ENCODE results near the gene EXOSC1.
"Not testable (repeated sequence)": the region's sequence is repeated elsewhere in the genome, so short reads cannot be mapped to it uniquely, and the experiment has no call there.

The EXOSC1 gene

DNA sequence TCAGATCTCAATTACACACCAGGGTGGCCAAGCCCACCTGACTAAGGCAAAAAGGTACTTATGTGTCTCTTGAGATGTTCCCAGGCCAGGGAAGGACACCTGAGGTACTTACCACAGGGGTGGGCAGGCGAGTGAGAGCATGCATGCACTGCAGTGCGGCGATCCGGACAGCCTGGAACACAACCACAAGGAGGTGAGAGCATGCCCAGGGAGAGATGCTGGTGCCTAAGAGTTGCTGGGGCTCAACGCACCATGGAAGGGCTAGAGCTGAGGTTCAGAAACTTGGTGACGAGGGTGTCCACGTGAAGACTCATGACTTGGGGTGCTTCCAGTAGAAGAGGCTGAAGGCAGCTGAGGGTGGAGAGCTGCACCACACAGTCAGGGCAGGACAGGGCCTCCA lies 13.3 kb upstream of the EXOSC1 start:
- no peak for DNase-seq (ENCODE audit: low read depth)

- DNase-seq (ENCODE audit: low read depth) = no peak
Measured at GRCh38 chr10:97456686-97457065, 10.9 kb upstream of the EXOSC1 start.

DNA sequence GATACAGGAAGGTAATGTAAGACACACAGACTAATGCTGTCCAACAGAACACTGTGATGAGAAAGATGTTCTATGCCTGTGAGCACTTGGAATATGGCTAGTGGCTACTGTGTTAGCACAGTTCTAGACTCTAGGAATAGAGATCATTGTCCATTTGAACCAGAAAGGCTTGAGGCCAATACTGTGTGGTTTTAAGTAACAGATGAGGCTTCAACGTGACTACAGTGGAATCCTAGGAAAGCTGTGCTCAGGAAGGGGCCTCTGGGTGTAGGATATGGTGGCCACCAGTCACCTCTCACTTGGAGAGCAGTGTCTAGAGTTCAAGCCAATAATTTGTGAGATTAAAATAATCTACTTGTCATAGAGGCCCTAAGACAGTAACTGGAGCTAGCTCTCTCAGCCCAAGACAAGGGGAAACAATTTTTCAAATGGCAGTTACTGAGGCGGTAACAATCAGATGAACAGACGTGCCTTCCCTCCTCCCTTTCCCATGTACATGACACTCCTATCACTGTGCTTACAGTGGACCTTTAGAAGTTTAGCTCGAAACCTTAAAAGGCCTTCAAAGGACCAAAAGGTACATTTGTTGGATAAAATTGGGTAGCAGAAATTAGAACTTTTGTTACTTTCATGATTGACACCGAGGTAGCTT lies 10.4 kb upstream of the EXOSC1 start:
- no peak for DNase-seq (ENCODE audit: low read depth)

DNA sequence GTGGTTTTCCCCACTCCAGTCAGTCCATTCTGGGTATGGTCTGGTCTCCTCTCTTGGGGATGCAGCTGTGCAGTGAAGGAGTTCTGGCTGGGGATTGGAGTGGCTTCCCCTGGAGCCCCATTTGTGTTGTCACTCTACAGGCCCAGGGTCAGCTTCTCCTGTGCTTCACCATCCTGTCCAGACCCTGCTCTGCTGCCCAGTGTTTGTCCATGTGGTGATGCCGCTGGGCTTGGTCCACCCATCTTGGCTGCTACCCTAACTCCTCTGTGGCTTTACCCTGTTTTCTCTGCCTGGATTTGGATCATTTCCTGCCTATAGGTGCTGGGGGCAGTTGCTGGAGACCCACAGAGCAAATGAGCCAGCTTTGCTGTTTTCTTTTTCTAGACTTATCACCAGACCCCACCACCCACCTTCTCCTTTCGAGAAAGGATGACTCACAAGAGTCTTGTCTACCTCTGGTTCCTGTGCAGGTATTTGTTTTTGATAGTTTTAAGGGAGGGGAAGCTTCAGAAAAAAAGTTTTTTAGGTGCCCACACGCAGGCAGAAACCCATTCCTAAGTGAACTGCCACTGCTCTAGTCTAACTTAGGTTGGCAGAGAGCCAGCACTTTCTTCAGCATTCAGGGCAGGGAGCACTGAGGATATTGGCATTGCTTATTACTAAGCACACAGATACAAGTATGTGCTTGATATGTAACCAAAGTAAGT lies 8.7 kb upstream of the EXOSC1 start:
- no peak for DNase-seq (ENCODE audit: low read depth)

DNA sequence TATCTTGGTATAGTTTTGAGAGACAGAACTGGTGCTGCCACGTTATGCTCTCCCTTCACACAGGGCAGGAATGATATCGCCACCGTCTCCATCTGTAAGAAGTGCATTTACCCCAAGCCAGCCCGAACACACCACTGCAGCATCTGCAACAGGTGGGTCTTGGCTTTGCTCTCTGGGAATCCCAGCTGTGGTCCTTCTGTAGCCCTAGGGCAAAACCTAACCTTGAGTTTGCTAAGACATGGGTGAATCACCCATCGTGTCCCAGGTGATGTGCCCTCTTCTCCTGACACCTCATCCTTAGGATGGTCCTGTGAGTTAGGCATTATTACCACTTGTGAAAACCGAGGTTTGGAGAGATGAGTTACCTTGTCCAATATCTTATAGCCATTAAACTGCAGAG lies 6.5 kb upstream of the EXOSC1 start:
- no peak for DNase-seq (ENCODE audit: low read depth)

DNA sequence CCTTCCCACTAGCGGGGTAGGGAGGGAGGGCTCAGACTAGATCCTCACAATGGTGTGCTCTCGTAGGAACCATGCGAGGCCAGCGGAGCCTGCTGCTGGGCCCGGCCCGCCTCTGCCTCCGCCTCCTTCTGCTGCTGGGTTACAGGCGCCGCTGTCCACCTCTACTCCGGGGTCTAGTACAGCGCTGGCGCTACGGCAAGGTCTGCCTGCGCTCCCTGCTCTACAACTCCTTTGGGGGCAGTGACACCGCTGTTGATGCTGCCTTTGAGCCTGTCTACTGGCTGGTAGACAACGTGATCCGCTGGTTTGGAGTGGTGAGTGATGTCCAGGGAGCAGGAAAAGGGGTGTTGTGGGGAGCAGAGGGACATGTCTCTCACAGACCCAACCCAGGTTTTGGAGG lies 5.8 kb upstream of the EXOSC1 start:
- DNase-seq (ENCODE audit: low read depth) = no peak

DNA sequence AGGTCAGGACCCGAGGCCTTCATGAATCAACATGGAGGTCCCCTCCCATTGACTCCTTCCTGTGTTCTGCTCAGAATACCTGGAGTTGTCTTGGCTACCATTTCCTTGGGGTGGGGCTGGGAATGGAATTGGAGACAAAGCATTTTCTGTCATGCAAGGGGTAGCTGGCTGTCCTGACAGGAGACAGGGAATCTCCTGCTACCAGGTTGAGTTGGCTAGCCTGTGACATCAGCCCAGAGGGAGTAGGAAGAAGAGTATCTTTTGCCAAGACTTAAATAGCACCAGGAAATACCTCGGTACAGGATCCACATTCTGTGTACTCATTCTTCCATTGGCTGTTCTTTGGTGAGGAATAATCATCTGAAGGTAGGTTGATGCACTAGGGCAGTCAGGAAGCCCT lies 5.0 kb upstream of the EXOSC1 start:
- no peak for DNase-seq (ENCODE audit: low read depth)

DNA sequence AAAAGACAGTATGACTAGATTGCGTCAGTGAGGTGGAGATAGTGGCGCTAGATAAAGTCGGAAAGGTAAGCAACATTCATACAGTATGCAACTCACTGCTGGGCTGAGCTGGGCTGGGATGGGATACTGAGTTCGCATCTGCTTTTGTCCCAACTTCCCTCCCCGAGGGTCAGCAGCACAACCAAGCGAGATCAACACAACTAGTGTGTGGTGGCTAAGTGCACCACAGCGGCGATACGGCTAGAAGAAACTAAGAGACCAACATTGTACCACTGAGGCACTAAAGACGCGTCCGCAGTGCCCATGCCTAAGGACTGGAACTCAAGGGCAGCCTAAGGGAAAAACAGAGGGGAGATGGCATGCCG lies 467 bp downstream of the EXOSC1 start:
- no peak for DNase-seq (ENCODE audit: low read depth)

GRCh38 chr10:97444212-97444611 lies 1.6 kb downstream of the EXOSC1 start:
- no peak for DNase-seq (ENCODE audit: low read depth)

GRCh38 chr10:97442277-97442676 lies 3.5 kb downstream of the EXOSC1 start:
- DNase-seq (ENCODE audit: low read depth) = no peak

DNA sequence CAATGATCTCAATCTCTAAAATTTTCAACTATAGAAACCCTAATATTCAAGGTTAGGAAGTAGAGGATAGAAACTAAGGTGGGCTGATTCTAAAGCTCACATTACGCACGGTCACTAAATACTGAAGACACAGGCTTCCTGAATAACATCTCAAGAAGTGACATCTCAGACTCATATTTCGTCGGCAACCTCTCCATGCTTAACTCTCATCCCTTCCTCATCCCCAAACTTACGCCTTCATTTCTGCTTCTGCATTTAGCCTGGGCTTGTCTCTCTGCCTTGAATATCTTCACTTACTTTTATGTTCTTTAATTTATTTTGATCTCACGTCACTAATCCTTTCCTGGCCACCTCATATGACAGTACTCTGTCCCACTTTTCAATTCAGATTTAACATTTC lies 10.6 kb downstream of the EXOSC1 start:
- no peak for DNase-seq (ENCODE audit: low read depth)

GRCh38 chr10:97434557-97434956 lies 11.2 kb downstream of the EXOSC1 start:
- no peak for DNase-seq (ENCODE audit: low read depth)

- DNase-seq (ENCODE audit: low read depth) = no peak
Measured at GRCh38 chr10:97434055-97434454, 11.8 kb downstream of the EXOSC1 start.

DNA sequence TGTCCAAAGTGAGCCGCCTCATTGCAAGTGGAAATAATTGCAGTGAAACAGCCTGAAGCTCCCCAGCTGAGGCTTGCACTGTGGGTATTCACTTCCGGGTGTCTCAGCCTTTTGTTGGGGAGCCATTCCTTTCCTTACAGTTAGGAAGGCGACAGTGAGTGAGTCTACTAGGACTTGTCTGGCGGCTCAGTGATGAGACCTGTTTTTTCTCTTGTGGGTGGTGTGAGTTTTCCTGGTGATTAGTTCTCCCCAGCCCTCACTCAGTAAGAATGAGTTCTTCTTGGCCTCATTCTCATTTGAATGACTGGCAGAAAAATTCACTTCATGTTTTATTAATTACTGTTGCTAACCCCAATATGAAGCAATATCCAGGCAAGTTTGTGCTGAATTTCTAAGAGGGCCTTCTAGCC lies 17.2 kb downstream of the EXOSC1 start:
- no peak for DNase-seq (ENCODE audit: low read depth)

- no peak for DNase-seq (ENCODE audit: low read depth)
Measured at GRCh38 chr10:97427571-97428179, 18.1 kb downstream of the EXOSC1 start.

- DNase-seq (ENCODE audit: low read depth) = no peak
Measured at GRCh38 chr10:97426776-97427570, 18.8 kb downstream of the EXOSC1 start.

GRCh38 chr10:97425964-97426775 lies 19.6 kb downstream of the EXOSC1 start, which contains the start of gene PGAM1:
PGAM1 (plus strand) TSS chr10:97426191; CDS start chr10:97426308, 117 bp downstream.
- peak; percentile 98 for DNase-seq (ENCODE audit: low read depth)

DNA sequence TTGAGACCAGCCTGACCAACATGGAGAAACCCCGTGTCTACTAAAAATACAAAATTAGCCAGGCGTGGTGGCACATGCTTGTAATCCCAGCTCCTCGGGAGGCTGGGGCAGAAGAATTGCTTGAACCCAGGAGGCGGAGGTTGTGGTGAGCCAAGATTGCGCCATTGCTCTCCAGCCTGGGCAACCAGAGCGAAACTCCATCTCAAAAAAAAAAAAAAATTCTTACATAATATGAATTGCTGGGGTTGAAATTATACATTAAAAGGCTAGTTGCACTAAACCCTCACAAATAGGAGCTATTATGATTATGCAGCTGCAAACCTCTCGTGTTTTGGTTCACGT lies 22.1 kb downstream of the EXOSC1 start:
- DNase-seq (ENCODE audit: low read depth) = not testable (repeated sequence)

DNA sequence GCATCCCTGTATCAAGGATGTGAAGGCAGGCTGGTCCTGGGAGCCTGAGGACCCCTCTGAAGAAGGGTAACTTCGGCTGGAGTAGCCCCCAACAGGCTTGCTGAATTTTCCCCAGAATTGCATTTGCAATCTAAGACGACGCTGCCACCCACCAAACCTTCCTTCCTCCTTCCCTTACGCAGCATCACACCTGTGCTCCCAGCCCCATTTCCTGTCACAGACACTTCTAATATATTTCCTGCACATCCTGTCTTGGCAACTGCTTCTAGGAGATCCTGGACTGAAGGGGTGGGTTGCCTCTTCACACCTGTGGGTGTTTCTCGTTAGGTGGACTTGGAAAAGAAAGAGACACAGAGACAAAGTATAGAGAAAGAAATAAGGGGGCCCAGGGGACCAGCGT lies 29.2 kb downstream of the EXOSC1 start:
- DNase-seq (ENCODE audit: low read depth) = no peak

DNA sequence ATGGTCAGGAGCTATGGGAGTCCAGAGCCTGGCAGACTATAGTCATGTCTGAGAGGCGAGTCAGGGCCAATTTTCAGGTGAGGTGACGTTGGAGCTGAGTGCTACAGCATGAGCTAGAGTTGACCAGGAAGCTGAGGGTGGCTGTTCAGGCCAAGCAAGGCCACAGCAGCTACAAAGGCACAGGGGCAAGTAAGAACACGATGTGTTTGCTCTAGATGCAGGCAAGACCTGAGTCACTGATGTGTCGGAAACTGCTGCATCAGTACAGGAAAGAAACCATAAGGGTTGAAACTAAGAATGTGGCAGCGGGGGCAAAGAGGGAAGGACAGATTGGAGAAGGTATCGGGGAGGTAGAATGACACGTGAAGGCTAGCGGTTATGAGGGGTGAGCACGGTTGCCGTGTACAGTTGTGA lies 32.9 kb downstream of the EXOSC1 start:
- DNase-seq (ENCODE audit: low read depth) = peak; percentile 56

GRCh38 chr10:97411406-97411805 lies 34.4 kb downstream of the EXOSC1 start:
- DNase-seq (ENCODE audit: low read depth) = no peak

DNA sequence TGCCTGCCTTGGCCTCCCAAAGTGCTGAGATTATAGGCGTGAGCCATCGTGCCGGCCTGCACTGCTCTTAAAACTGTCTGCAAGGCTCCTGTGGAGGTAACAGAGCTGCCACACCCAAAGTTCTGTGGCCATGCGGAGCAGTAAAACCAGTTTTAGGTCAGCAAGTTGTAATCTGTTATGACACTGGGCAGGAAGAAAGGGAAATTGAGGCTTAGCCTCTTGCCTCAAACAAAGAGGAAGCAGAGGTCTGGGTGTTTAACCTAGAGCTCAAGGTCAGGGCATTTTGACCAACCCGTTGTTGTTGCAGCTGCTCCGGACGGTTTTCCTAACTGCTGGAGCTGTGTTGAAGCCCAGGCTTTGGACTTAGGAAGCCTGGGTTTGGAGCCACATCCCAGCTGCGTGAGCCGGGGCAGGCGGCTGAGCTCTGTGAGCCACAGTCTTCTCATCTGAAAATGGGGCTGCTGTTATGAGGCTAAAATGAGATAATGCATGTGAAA lies 37.3 kb downstream of the EXOSC1 start:
- DNase-seq (ENCODE audit: low read depth) = no peak
